Gastroesophageal sphincter (tissue), 3 donors: Measurements from ENCODE around the gene ELMO1.

Experiments
- CTCF ChIP-seq, 4 experiments: fragments of 200-600 bp in 2 of 4; fragments of 450-650 bp in 2 of 4; sonication (generic) in 1 of 4; IDR thresholded peaks; one replicate each; pipeline ENCODE4 v1.5.1; 2017 to 2019; ENCODE audit warnings: antibody characterized with exemption in 4 of 4, mild to moderate bottlenecking in 2 of 4, moderate library complexity in 2 of 4
- EP300 ChIP-seq: sonication (generic); formaldehyde crosslinking; IDR thresholded peaks from one replicate; pipeline ENCODE4 v1.6.1; 2017; ENCODE audit warnings: antibody characterized with exemption, mild to moderate bottlenecking
- POLR2A ChIP-seq, 2 donors: fragments of 450-650 bp; IDR thresholded peaks; one replicate each; pipeline ENCODE4 v1.6.1; 2017; ENCODE audit warnings: antibody characterized with exemption in 2 of 2, mild to moderate bottlenecking in 2 of 2, moderate library complexity in 1 of 2
- POLR2AphosphoS5 ChIP-seq: sonication (generic); formaldehyde crosslinking; IDR thresholded peaks from one replicate; pipeline ENCODE4 v1.6.1; 2017; ENCODE audit warnings: antibody characterized with exemption

- TF ChIP-seq POLR2AphosphoS5, result no peak
- no peak for TF ChIP-seq CTCF (IDR thresholded peaks at IDR 0.05)
- TF ChIP-seq POLR2A (IDR thresholded peaks at IDR 0.05), result no peak
- no peak for TF ChIP-seq EP300
These were observed 89.5 kb downstream of the ELMO1 start for GRCh38 chr7:37359180-37359579.
